ENCODE data around the gene NEIL3. TPM values are rescaled to one million over a fixed set of nuclear protein-coding genes. Genes with fewer than 3 reads are reported as not detected.

Gene NEIL3
- total and polyA plus RNA-seq, 7 donors = 0.01 to 0.17 (median 0.14) TPM; not detected in 3

DNA sequence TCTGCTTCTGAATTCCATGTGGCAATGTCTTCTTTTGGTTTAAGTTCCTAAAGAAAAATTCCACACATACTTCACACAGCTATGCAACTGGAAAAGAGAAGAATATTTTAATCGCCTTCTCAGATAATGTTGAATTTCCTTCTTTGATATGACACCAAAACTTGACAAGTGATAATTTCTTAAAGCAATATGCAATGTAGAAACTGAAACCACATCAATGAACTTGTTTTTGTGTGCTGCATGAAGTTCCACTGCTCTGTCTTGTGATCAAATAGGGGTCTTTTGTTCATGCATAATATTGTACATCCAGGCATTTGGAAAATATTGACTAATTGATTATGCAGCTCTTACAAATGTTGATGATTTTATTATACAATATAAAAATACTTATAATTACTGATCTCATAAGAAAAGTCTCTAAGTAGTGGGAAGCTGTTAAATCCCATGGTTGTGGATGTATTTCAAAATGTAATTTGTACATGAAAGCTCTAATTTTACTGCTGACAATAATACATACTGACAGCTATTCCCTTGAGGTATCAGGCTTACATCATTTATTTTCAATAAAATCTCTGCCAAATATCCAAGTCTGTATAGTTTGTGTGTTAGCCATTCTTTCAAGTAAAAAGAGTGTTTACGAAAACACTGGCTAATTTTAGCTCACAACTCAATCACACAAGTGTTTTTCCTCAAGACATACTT, 76.1 kb downstream of the NEIL3 start:
- DNase-seq (no peak), ATAC-seq (no peak)
- no peaks in the 10 kb centered on the region for H3K36me3 ChIP-seq (ENCODE audit: insufficient read depth in 1 of 2, low read depth in 1 of 2)
- H3K4me1 ChIP-seq = no peaks in the 10 kb centered on the region
- WGBS, 3 donors = 52 to 61% (median 56%) methylated on average over 2 of the region's 2 CpGs
- TF ChIP-seq, protein P1, sequence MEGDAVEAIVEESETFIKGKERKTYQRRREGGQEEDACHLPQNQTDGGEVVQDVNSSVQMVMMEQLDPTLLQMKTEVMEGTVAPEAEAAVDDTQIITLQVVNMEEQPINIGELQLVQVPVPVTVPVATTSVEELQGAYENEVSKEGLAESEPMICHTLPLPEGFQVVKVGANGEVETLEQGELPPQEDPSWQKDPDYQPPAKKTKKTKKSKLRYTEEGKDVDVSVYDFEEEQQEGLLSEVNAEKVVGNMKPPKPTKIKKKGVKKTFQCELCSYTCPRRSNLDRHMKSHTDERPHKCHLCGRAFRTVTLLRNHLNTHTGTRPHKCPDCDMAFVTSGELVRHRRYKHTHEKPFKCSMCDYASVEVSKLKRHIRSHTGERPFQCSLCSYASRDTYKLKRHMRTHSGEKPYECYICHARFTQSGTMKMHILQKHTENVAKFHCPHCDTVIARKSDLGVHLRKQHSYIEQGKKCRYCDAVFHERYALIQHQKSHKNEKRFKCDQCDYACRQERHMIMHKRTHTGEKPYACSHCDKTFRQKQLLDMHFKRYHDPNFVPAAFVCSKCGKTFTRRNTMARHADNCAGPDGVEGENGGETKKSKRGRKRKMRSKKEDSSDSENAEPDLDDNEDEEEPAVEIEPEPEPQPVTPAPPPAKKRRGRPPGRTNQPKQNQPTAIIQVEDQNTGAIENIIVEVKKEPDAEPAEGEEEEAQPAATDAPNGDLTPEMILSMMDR (IDR thresholded peaks at IDR 0.05) = no peak
- H3K9me3 ChIP-seq = no peaks in the 10 kb centered on the region
- no peak overlapping the region for H3K4me3 ChIP-seq
- no peaks in the 10 kb centered on the region for H3K27me3 ChIP-seq (ENCODE audit: insufficient read depth in 3 of 3, low read length in 2 of 3)
- intact Hi-C loops (cut with DNase I) = no loop called here
- H3K27ac ChIP-seq = no peak overlapping the region

DNA sequence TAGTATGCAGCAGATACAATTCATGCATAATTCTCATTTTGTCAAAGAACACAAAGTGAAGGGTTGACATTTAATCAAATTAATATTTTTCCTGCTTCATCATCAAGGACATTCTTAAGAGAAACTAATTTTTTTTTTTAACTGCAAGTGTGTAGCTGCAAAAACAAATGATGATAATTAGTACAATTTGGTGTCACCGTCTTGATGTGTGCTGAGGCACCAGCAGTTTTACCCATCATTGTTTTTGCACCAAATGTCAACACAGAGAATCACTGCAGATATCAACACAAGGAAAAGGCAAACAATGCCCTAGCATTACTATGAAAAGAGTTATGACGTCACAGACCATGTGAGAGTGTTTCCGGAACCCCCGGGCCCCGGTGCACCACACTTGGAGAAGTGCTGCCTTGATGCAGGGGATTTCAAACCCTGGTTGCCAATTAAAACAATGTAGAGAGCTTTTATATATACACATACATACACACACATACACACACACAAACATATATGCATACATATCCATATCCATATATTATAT, 76.7 kb downstream of the NEIL3 start:
- H3K4me3 ChIP-seq = no peak overlapping the region
- intact Hi-C loops (cut with DNase I) = no loop called here
- DNase-seq (no peak), ATAC-seq (no peak)
- TF ChIP-seq, protein P1 (IDR thresholded peaks at IDR 0.05) = no peak
- no peak overlapping the region for H3K27ac ChIP-seq
- WGBS, 3 donors = 74 to 78% (median 75%) methylated on average over 5 of the region's 5 CpGs
- no peaks in the 10 kb centered on the region for H3K9me3 ChIP-seq
- H3K27me3 ChIP-seq (ENCODE audit: insufficient read depth in 3 of 3, low read length in 2 of 3) = no peaks in the 10 kb centered on the region
- no peaks in the 10 kb centered on the region for H3K4me1 ChIP-seq
- no peaks in the 10 kb centered on the region for H3K36me3 ChIP-seq (ENCODE audit: insufficient read depth in 1 of 2, low read depth in 1 of 2)

DNA sequence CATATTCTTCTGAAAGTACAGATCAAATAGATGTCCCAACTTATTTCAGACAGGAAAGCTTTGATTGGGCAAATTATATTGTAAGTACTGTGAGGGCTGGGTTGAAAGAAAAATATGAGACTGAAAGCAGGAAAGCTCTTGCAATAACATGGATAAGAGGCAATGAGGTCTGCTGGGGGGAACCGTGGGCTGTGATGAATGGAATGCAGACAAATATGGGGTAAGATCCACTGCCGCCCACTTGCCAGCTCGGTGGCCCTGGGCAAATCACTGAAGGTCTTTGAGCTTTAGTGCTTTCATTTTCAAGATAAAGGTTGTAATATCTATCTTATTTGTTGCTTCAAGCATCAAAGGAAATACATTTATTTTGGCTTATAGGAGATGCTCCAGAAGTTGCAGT, 81.6 kb downstream of the NEIL3 start:
- H3K36me3 ChIP-seq (ENCODE audit: insufficient read depth in 1 of 2, low read depth in 1 of 2) = no peaks in the 10 kb centered on the region
- WGBS, 3 donors = 65 to 69% (median 66%) methylated on average over 3 of the region's 3 CpGs

DNA sequence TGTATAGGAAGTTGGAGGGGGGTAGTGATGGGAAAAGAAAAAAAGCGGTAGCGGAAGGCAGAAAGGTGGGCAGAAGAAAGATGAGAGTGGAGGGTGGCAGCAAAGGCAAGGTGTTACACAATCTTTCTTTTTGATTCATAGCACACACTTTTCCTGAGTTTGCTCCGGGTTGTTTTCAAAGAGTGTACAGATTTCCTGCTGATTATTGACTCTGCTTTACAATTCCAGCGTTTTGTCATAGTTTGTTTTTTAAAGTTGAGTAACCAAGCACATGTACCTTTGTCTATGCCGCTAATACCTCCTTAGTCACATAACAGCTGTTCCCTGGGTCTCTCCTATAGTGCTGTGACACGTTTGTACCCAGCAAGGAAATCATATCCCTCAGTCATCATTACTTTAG, 82.3 kb downstream of the NEIL3 start:
- 72 to 76% (median 74%) methylated on average over 6 of the region's 6 CpGs for WGBS, 3 donors
- no peaks in the 10 kb centered on the region for H3K27me3 ChIP-seq (ENCODE audit: insufficient read depth in 3 of 3, low read length in 2 of 3)
- intact Hi-C loops (cut with DNase I) = no loop called here

More for the DNA sequence above, 81.6 kb downstream of the NEIL3 start:
- no peak for ATAC-seq
- intact Hi-C loops (cut with DNase I) = no loop called here
- no peaks in the 10 kb centered on the region for H3K4me1 ChIP-seq
- TF ChIP-seq, protein P1 (IDR thresholded peaks at IDR 0.05) = no peak
- H3K4me3 ChIP-seq = no peak overlapping the region
- H3K27ac ChIP-seq = no peak overlapping the region
- no peaks in the 10 kb centered on the region for H3K9me3 ChIP-seq
- H3K27me3 ChIP-seq (ENCODE audit: insufficient read depth in 3 of 3, low read length in 2 of 3) = no peaks in the 10 kb centered on the region
- DNase-seq = no peak

More for the DNA sequence above, 82.3 kb downstream of the NEIL3 start:
- no peaks in the 10 kb centered on the region for H3K36me3 ChIP-seq (ENCODE audit: insufficient read depth in 1 of 2, low read depth in 1 of 2)
- no peak for DNase-seq
- no peaks in the 10 kb centered on the region for H3K4me1 ChIP-seq
- TF ChIP-seq, protein P1 (IDR thresholded peaks at IDR 0.05) = no peak
- no peak for ATAC-seq
- no peaks in the 10 kb centered on the region for H3K9me3 ChIP-seq
- no peak overlapping the region for H3K27ac ChIP-seq
- H3K4me3 ChIP-seq = no peak overlapping the region
